ENCODE data around the gene MCAM.

MCAM gene

DNA sequence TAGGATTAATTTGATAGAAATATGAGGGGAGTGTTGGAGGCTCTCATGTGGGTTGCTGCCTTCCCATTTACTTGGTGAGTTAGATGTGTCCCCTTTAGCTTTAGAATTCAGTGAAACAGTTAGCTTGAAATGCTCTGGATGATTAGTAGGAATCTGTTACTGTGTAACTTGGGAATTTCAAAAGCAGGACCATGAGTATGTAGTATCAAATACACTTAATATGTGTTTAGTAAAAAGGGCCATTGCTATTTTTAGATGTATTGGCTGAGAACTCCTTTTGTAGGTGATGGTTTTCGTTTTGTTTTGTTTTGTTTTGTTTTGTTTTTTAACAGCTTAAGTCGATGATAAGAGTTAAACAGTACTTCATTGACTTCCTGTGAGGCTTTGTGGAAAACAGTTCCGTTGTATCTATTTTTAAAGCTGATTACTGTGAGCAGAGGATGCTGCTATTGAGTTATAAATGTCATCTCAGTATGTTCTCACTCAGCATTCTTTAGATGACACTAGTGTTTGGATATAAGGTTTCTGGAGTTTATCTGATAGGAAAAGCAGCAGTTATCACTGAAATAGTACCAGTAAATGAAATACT lies 53.5 kb downstream of the MCAM start:
- H3K4me3 ChIP-seq (ENCODE audit: low read depth in 1 of 2, low read length in 2 of 2): no peak overlapping the region
- no peak overlapping the region for H3K27ac ChIP-seq (ENCODE audit: low read depth, low read length)
- H3K36me3 ChIP-seq (ENCODE audit: control insufficient read depth in 1 of 2, insufficient read depth in 2 of 2, low read length in 2 of 2): no peaks in the 10 kb centered on the region
- no peaks in the 10 kb centered on the region for H3K27me3 ChIP-seq (ENCODE audit: control insufficient read depth in 1 of 2, insufficient read depth in 2 of 2, low read length in 2 of 2)
- no peak overlapping the region for H3K9ac ChIP-seq (ENCODE audit: low read depth in 1 of 2, low read length in 2 of 2)
- H3K9me3 ChIP-seq (ENCODE audit: control insufficient read depth in 1 of 2, low read length in 2 of 2): no peaks in the 10 kb centered on the region
- peaks cover 4 to 14% of the 10 kb centered on the region in 2 donors for H3K4me1 ChIP-seq (ENCODE audit: control insufficient read depth in 1 of 2, insufficient read depth in 2 of 2, low read length in 2 of 2)

DNA sequence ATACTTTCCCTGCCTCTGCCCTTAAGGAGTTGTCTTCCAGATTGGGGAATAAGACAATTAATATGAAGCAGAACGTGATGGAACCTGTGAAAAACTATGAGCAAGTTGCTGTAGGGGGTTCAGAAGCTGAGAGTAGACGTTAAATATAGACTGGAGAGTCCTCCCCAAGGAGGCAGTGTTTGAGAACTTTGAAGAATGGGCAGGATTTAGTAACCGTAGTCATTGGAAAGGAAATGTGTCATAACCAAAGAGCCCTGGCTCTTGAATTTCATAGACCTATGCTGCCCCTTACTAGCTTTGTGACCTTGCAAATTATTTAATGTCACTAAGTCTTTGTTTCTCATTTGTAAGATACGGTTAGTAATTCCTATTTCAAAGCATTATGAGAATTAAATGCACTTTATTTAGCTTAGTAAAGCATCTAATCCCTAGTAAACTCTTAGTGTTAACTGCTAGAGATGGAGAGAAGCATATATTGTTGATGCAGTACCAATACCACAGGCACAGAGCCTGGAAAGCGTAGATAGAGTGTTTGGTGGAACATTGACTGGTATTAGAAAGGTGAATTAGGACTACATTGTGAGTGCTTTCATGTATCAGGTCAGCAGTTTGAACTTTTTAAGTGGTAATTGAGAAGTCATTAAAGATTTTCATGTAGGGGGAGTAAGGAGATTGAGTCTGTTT lies 54.1 kb downstream of the MCAM start:
- Histone ChIP-seq H3K27ac (ENCODE audit: low read depth, low read length) (no peak overlapping the region), H3K27me3 (ENCODE audit: control insufficient read depth in 1 of 2, insufficient read depth in 2 of 2, low read length in 2 of 2) (no peaks in the 10 kb centered on the region), H3K9me3 (ENCODE audit: control insufficient read depth in 1 of 2, low read length in 2 of 2) (no peaks in the 10 kb centered on the region), H3K4me3 (ENCODE audit: low read depth in 1 of 2, low read length in 2 of 2) (no peak overlapping the region), H3K36me3 (ENCODE audit: control insufficient read depth in 1 of 2, insufficient read depth in 2 of 2, low read length in 2 of 2) (no peaks in the 10 kb centered on the region), H3K4me1 (ENCODE audit: control insufficient read depth in 1 of 2, insufficient read depth in 2 of 2, low read length in 2 of 2) (peaks cover 4 to 14% of the 10 kb centered on the region in 2 donors), H3K9ac (ENCODE audit: low read depth in 1 of 2, low read length in 2 of 2) (no peak overlapping the region)

DNA sequence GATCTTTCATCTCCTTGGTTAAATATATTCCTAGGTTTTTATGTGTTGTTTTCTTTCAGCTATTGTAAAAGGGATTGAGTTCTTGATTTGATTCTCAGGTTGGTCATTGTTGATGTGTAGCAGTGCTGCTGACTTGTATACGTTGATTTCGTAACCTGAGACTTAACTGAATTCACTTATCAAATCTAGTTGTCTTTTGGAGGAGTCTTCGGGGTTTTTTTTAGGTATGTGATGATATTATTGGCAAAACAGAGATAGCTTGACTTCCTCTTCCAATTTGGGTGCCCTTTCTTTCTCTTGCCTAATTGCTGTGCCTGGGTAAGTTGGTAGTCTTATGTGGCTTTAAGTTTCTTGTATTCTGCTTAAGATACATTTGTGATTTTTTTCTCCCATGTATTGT lies 57.9 kb downstream of the MCAM start:
- Histone ChIP-seq H3K4me3 (ENCODE audit: low read depth in 1 of 2, low read length in 2 of 2) (no peak overlapping the region), H3K27ac (ENCODE audit: low read depth, low read length) (no peak overlapping the region), H3K4me1 (ENCODE audit: control insufficient read depth in 1 of 2, insufficient read depth in 2 of 2, low read length in 2 of 2) (peaks cover 4 to 14% of the 10 kb centered on the region in 2 donors), H3K27me3 (ENCODE audit: control insufficient read depth in 1 of 2, insufficient read depth in 2 of 2, low read length in 2 of 2) (no peaks in the 10 kb centered on the region), H3K36me3 (ENCODE audit: control insufficient read depth in 1 of 2, insufficient read depth in 2 of 2, low read length in 2 of 2) (peaks cover 2 to 5% of the 10 kb centered on the region in 2 donors), H3K9ac (ENCODE audit: low read depth in 1 of 2, low read length in 2 of 2) (no peak overlapping the region), H3K9me3 (ENCODE audit: control insufficient read depth in 1 of 2, low read length in 2 of 2) (no peaks in the 10 kb centered on the region)

Data from duodenal mucosa (tissue), 2 donors.